AG04450 (cell line): Measurements from ENCODE around the gene SLC44A3. TPM values are rescaled to one million over a fixed set of nuclear protein-coding genes. Genes with fewer than 3 reads are reported as not detected.
"Not testable (repeated sequence)": the region's sequence is repeated elsewhere in the genome, so short reads cannot be mapped to it uniquely, and the experiment has no call there.

Experiments
- CTCF ChIA-PET: fragments of 300-600, 350-600 bp; formaldehyde crosslinking; extraction: SDS; loops from one replicate; lab custom pipeline; 2022; ENCODE audit warnings: antibody characterized with exemption, inconsistent platforms; lab: Charles Lee
- POLR2A ChIA-PET: fragments of 350-600 bp; formaldehyde crosslinking; extraction: SDS; loops from one replicate; lab custom pipeline; 2021; ENCODE audit warnings: antibody characterized with exemption, inconsistent platforms; lab: Yijun Ruan, JAX
- DNase-seq: peaks from one replicate; pipeline ENCODE4 v3.0.0-alpha.2; 2011; ENCODE audit warnings: low read depth, low spot score
- H3K27ac ChIP-seq: one replicate; pipeline ENCODE4 v1.5.1; 2012; ENCODE audit warnings: low read depth, low read length, control low read depth
- H3K27me3 ChIP-seq: one replicate; pipeline ENCODE4 v1.6.0; 2012; ENCODE audit warnings: low read length; ENCODE audit not compliant: control insufficient read depth, insufficient read depth
- H3K4me3 ChIP-seq: 2 replicates; pipeline ENCODE4 v1.5.1; 2011; ENCODE audit warnings: mild to moderate bottlenecking, low read depth, low read length, control low read depth
- H3K9me3 ChIP-seq: 2 replicates; pipeline ENCODE4 v1.5.1; 2012; ENCODE audit warnings: low read length; ENCODE audit not compliant: control insufficient read depth, insufficient read depth
- CTCF ChIP-seq: IDR thresholded peaks from 2 replicates; pipeline ENCODE4 v1.5.1; 2011; ENCODE audit warnings: low read depth, low read length, control low read depth, inconsistent platforms
- polyA plus RNA-seq: library from polyadenylated mRNA; depleted of rRNA; stranded (reverse); fragments of >200 nt; gene quantifications from 2 replicates; pipeline ENCODE4 v1.2.3, GENCODE V29; 2011

Gene SLC44A3
- polyA plus RNA-seq, 1 experiment = 3.4 TPM

- ChIA-PET POLR2A (interaction anchor here (1.6 kb wide), 1 partner anchor 8 kb away, joined by 4 read pairs; the partner anchor contains the start of gene CNN3), CTCF (interaction anchor here (0.6 to 1.1 kb wide), 3 partner anchors 55 to 106 kb away, joined by 3 to 5 read pairs (median 3); no protein-coding TSS in a partner anchor)
- peak overlapping the region; percentile 11 for H3K27ac ChIP-seq
These were observed 115.3 kb downstream of the SLC44A3 start for GRCh38 chr1:94935476-94935875.

GRCh38 chr1:94936861-94937620 lies 116.9 kb downstream of the SLC44A3 start:
- CTCF ChIA-PET = no interaction called here
- no peak for TF ChIP-seq CTCF
- H3K27me3 ChIP-seq = no peaks in the 10 kb centered on the region
- H3K9me3 ChIP-seq = no peaks in the 10 kb centered on the region
- DNase-seq = no peak
- H3K4me3 ChIP-seq = no peak overlapping the region
- H3K27ac ChIP-seq = no peak overlapping the region
- POLR2A ChIA-PET = interaction anchor here (1.6 kb wide), 1 partner anchor 9 kb away, joined by 4 read pairs; the partner anchor contains the start of gene CNN3

More at GRCh38 chr1:94935476-94935875, 115.3 kb downstream of the SLC44A3 start:
- no peak for TF ChIP-seq CTCF
- no peak for DNase-seq
- Histone ChIP-seq H3K9me3 (no peaks in the 10 kb centered on the region), H3K4me3 (no peak overlapping the region), H3K27me3 (no peaks in the 10 kb centered on the region)

- no peak for DNase-seq
- no peak for TF ChIP-seq CTCF
- Histone ChIP-seq H3K27me3 (no peaks in the 10 kb centered on the region), H3K9me3 (no peaks in the 10 kb centered on the region), H3K4me3 (no peak overlapping the region), H3K27ac (no peak overlapping the region)
- ChIA-PET POLR2A (no interaction called here), CTCF (no interaction called here)
These were observed 117.7 kb downstream of the SLC44A3 start for GRCh38 chr1:94937820-94938219.

- no peak overlapping the region for H3K27ac ChIP-seq
- no peaks in the 10 kb centered on the region for H3K27me3 ChIP-seq
- TF ChIP-seq CTCF = no peak
- DNase-seq = no peak
- CTCF ChIA-PET = interaction anchor here (0.6 to 2.6 kb wide), 4 partner anchors 34 to 102 kb away, joined by 3 to 14 read pairs (median 4); no protein-coding TSS in a partner anchor
- POLR2A ChIA-PET = no interaction called here
- H3K9me3 ChIP-seq = no peaks in the 10 kb centered on the region
- no peak overlapping the region for H3K4me3 ChIP-seq
These were observed 120.6 kb downstream of the SLC44A3 start for GRCh38 chr1:94940738-94941137.

GRCh38 chr1:94941480-94941879 lies 121.3 kb downstream of the SLC44A3 start:
- H3K27ac ChIP-seq, H3K9me3 ChIP-seq, DNase-seq, H3K4me3 ChIP-seq, H3K27me3 ChIP-seq: not testable (repeated sequence)
- CTCF ChIA-PET = interaction anchor here (0.7 kb wide), 1 partner anchor 99 kb away, joined by 5 read pairs; no protein-coding TSS in a partner anchor
- POLR2A ChIA-PET = interaction anchor here (0.7 kb wide), 1 partner anchor 82 kb away, joined by 3 read pairs; no protein-coding TSS in a partner anchor
